H9 (cell line): ENCODE results near the gene OTOL1. TPM values are rescaled to one million over a fixed set of nuclear protein-coding genes. Genes with fewer than 3 reads are reported as not detected.

Source experiments
- DNase-seq: peaks from one replicate; pipeline ENCODE4 v3.0.0-alpha.2; 2017
- H2AFZ ChIP-seq: one replicate; pipeline ENCODE4 v1.6.1; 2013; ENCODE audit warnings: mild to moderate bottlenecking, low read length, control low read depth, moderate library complexity
- H2AK5ac ChIP-seq: 2 replicates; pipeline ENCODE4 v1.6.1; 2013; ENCODE audit warnings: low read length, control low read depth, mixed read lengths; ENCODE audit not compliant: insufficient read length
- H2BK120ac ChIP-seq: one replicate; pipeline ENCODE4 v1.6.1; 2013; ENCODE audit warnings: low read depth, mild to moderate bottlenecking, low read length, control low read depth, inconsistent platforms; ENCODE audit not compliant: poor library complexity, severe bottlenecking
- H2BK12ac ChIP-seq: 2 replicates; pipeline ENCODE4 v1.6.1; 2013; ENCODE audit warnings: low read length, control low read depth, mixed read lengths, low read depth; ENCODE audit not compliant: insufficient read length
- H2BK15ac ChIP-seq: 2 replicates; pipeline ENCODE4 v1.6.1; 2013; ENCODE audit warnings: low read depth, low read length, control low read depth
- H2BK20ac ChIP-seq: one replicate; pipeline ENCODE4 v1.6.1; 2013; ENCODE audit warnings: low read depth, mild to moderate bottlenecking, low read length, control low read depth, inconsistent platforms; ENCODE audit not compliant: poor library complexity, severe bottlenecking
- H2BK5ac ChIP-seq: 2 replicates; pipeline ENCODE4 v1.6.1; 2013; ENCODE audit warnings: low read length, control low read depth, mixed read lengths; ENCODE audit not compliant: insufficient read length
- H3K14ac ChIP-seq: 2 replicates; pipeline ENCODE4 v1.6.1; 2013; ENCODE audit warnings: low read length, control low read depth; ENCODE audit not compliant: insufficient read depth
- H3K18ac ChIP-seq: 2 replicates; pipeline ENCODE4 v1.6.1; 2013; ENCODE audit warnings: low read depth, mild to moderate bottlenecking, mixed read lengths, low read length, control low read depth; ENCODE audit not compliant: insufficient read length
- H3K23ac ChIP-seq: 2 replicates; pipeline ENCODE4 v1.6.1; 2013; ENCODE audit warnings: low read length, control low read depth, mixed read lengths, low read depth; ENCODE audit not compliant: insufficient read length
- H3K23me2 ChIP-seq: 2 replicates; pipeline ENCODE4 v1.6.1; 2013; ENCODE audit warnings: low read depth, mild to moderate bottlenecking, mixed read lengths, low read length, control low read depth; ENCODE audit not compliant: insufficient read length, poor library complexity, severe bottlenecking
- H3K27ac ChIP-seq: 2 replicates; pipeline ENCODE4 v1.5.1; 2013; ENCODE audit warnings: low read length, control low read depth, mixed read lengths, low read depth; ENCODE audit not compliant: insufficient read length
- H3K27me3 ChIP-seq: 2 replicates; pipeline ENCODE4 v1.6.1; 2013; ENCODE audit warnings: low read length, control low read depth, inconsistent platforms; ENCODE audit not compliant: insufficient read depth
- H3K4ac ChIP-seq: 2 replicates; pipeline ENCODE4 v1.6.1; 2013; ENCODE audit warnings: low read depth, mild to moderate bottlenecking, control low read depth, inconsistent platforms, low read length, moderate library complexity
- H3K4me1 ChIP-seq: 2 replicates; pipeline ENCODE4 v1.6.1; 2013; ENCODE audit warnings: low read length, control low read depth, inconsistent platforms; ENCODE audit not compliant: insufficient read depth
- H3K4me2 ChIP-seq: 2 replicates; pipeline ENCODE4 v1.6.1; 2013; ENCODE audit warnings: low read length, control low read depth, mixed read lengths; ENCODE audit not compliant: insufficient read length, insufficient read depth
- H3K56ac ChIP-seq: 2 replicates; pipeline ENCODE4 v1.6.1; 2013; ENCODE audit warnings: low read depth, mild to moderate bottlenecking, mixed read lengths, low read length, control low read depth; ENCODE audit not compliant: insufficient read length
- H3K79me1 ChIP-seq: 2 replicates; pipeline ENCODE4 v1.6.1; 2013; ENCODE audit warnings: low read depth, mild to moderate bottlenecking, moderate library complexity, low read length, control low read depth, inconsistent platforms; ENCODE audit not compliant: insufficient read depth, poor library complexity, severe bottlenecking
- H3K79me2 ChIP-seq: 2 replicates; pipeline ENCODE4 v1.6.1; 2013; ENCODE audit warnings: low read length, control low read depth, inconsistent platforms; ENCODE audit not compliant: insufficient read depth
- H3K9ac ChIP-seq: 2 replicates; pipeline ENCODE4 v1.6.1; 2013; ENCODE audit warnings: low read length, control low read depth, mixed read lengths; ENCODE audit not compliant: insufficient read length; ENCODE audit errors: extremely low read depth
- H3K9me3 ChIP-seq: one replicate; pipeline ENCODE4 v1.6.1; 2013; ENCODE audit warnings: low read depth, low read length, inconsistent platforms; ENCODE audit not compliant: control insufficient read depth
- H3T11ph ChIP-seq: one replicate; pipeline ENCODE4 v1.6.1; 2013; ENCODE audit warnings: mild to moderate bottlenecking, low read length, control low read depth, inconsistent platforms
- H4K20me1 ChIP-seq: one replicate; pipeline ENCODE4 v1.6.1; 2013; ENCODE audit not compliant: control insufficient read depth, insufficient read length, insufficient read depth
- H4K5ac ChIP-seq: 2 replicates; pipeline ENCODE4 v1.6.1; 2013; ENCODE audit warnings: low read depth, mild to moderate bottlenecking, mixed read lengths, low read length, control low read depth; ENCODE audit not compliant: insufficient read length
- H4K8ac ChIP-seq: replicated peaks from 2 replicates; pipeline ENCODE4 v1.6.1; 2013; ENCODE audit warnings: low read length, control low read depth, mixed read lengths, low read depth; ENCODE audit not compliant: insufficient read length
- H4K91ac ChIP-seq: 2 replicates; pipeline ENCODE4 v1.6.1; 2013; ENCODE audit warnings: low read depth, mild to moderate bottlenecking, moderate library complexity, mixed read lengths, low read length, control low read depth; ENCODE audit not compliant: insufficient read length
- H3K27ac Mint-ChIP-seq, 3 experiments: 2 replicates in 2 of 3; 3 replicates in 1 of 3; pipeline ENCODE4 v1.8.0; 2020 to 2021; ENCODE audit warnings: mixed read lengths in 3 of 3, mild to moderate bottlenecking in 1 of 3, moderate library complexity in 1 of 3
- H3K27me3 Mint-ChIP-seq: 2 replicates; pipeline ENCODE4 v1.8.0; 2021; ENCODE audit warnings: low read depth, mild to moderate bottlenecking, moderate library complexity, mixed read lengths
- H3K36me3 Mint-ChIP-seq, 3 experiments: 2 replicates in 2 of 3; 3 replicates in 1 of 3; pipeline ENCODE4 v1.8.0; 2020 to 2021; ENCODE audit warnings: low read depth in 3 of 3, mixed read lengths in 3 of 3; ENCODE audit not compliant: insufficient read depth in 1 of 3
- H3K4me1 Mint-ChIP-seq, 2 experiments: 2 replicates each; pipeline ENCODE4 v1.8.0; 2020; ENCODE audit warnings: mixed read lengths in 2 of 2
- H3K4me3 Mint-ChIP-seq, 2 experiments: 2 replicates in 1 of 2; 3 replicates in 1 of 2; pipeline ENCODE4 v1.8.0; 2020 to 2021; ENCODE audit warnings: mild to moderate bottlenecking in 2 of 2, mixed read lengths in 2 of 2, moderate library complexity in 1 of 2
- H3K9me3 Mint-ChIP-seq, 2 experiments: 2 replicates in 1 of 2; 3 replicates in 1 of 2; pipeline ENCODE4 v1.8.0; 2020; ENCODE audit warnings: mild to moderate bottlenecking in 2 of 2, mixed read lengths in 2 of 2, moderate library complexity in 1 of 2
- WGBS: extraction: QIAGEN DNeasy Blood & Tissue Kit; methylation state at CpG from one replicate; pipeline ENCODE4 v1.1.7; 2013; ENCODE audit warnings: missing lambda C conversion rate, low lambda C conversion rate, mixed read lengths; ENCODE audit not compliant: insufficient read length; ENCODE audit errors: extremely low coverage; 5-methylcytosine and 5-hydroxymethylcytosine counted together
- total RNA-seq: library from RNA; stranded (reverse); gene quantifications from 2 replicates; pipeline ENCODE4 v1.2.1, GENCODE V29; 2021
- TF ChIP-seq, protein P1 (sequence below): fragments of 200-600 bp; sonication (generic); conservative IDR thresholded peaks from 3 replicates; pipeline ENCODE4 v1.8.0; 2021; ENCODE audit warnings: antibody characterized with exemption, mild to moderate bottlenecking

The OTOL1 gene
- total RNA-seq, 1 experiment from 2014 or later, result not detected

DNA sequence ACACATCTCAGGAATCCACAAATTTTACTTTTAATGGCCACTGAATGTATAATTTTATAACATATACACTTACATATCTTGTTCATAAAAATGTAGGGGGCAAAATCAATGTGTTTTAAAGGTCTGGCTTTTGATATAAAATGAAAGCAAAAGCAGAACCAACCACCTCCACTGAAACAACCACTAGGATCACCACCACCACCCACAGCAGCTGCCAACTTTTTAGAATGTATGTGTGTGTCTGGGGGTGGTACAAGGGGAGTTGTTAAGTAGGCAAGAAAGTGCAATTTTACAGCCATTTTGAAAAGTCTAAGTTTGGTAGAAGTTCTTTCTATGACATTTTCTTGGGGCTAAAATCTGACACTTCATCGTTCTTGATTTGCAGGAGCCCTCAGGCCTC is 44.0 kb downstream of the OTOL1 start:
- TF ChIP-seq, protein P1, sequence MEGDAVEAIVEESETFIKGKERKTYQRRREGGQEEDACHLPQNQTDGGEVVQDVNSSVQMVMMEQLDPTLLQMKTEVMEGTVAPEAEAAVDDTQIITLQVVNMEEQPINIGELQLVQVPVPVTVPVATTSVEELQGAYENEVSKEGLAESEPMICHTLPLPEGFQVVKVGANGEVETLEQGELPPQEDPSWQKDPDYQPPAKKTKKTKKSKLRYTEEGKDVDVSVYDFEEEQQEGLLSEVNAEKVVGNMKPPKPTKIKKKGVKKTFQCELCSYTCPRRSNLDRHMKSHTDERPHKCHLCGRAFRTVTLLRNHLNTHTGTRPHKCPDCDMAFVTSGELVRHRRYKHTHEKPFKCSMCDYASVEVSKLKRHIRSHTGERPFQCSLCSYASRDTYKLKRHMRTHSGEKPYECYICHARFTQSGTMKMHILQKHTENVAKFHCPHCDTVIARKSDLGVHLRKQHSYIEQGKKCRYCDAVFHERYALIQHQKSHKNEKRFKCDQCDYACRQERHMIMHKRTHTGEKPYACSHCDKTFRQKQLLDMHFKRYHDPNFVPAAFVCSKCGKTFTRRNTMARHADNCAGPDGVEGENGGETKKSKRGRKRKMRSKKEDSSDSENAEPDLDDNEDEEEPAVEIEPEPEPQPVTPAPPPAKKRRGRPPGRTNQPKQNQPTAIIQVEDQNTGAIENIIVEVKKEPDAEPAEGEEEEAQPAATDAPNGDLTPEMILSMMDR, result no peak
- no peaks in the 10 kb centered on the region for H3K27me3 Mint-ChIP-seq
- Histone ChIP-seq H3K9ac (no peak overlapping the region), H2BK20ac (no peak overlapping the region), H3K27ac (no peak overlapping the region), H3K4me2 (no peak overlapping the region), H3K18ac (no peak overlapping the region), H2BK15ac (no peak overlapping the region), H2AK5ac (no peak overlapping the region), H4K20me1 (no peaks in the 10 kb centered on the region), H3K9me3 (no peaks in the 10 kb centered on the region), H3T11ph (no peak overlapping the region), H2AFZ (no peak overlapping the region), H4K8ac (no peak overlapping the region), H3K14ac (no peak overlapping the region), H3K23ac (no peak overlapping the region), H3K23me2 (no peaks in the 10 kb centered on the region), H2BK120ac (no peak overlapping the region), H3K79me2 (no peaks in the 10 kb centered on the region), H4K91ac (no peak overlapping the region), H3K4ac (no peak overlapping the region), H3K56ac (no peak overlapping the region), H3K27me3 (no peaks in the 10 kb centered on the region), H2BK12ac (no peak overlapping the region), H4K5ac (no peak overlapping the region), H3K4me1 (no peaks in the 10 kb centered on the region), H3K79me1 (no peaks in the 10 kb centered on the region), H2BK5ac (no peak overlapping the region)
- H3K27ac Mint-ChIP-seq, result no peak overlapping the region; a peak in 1 of 7 replicates
- H3K4me3 Mint-ChIP-seq, result no peak overlapping the region
- H3K4me1 Mint-ChIP-seq, result no peaks in the 10 kb centered on the region
- DNase-seq, result no peak
- WGBS, result no CpG with 5 or more reads among the region's 1 CpG
- H3K36me3 Mint-ChIP-seq, result no peaks in the 10 kb centered on the region; a peak in 1 of 7 replicates
- H3K9me3 Mint-ChIP-seq, result peaks cover 0 to 3% of the 10 kb centered on the region in 2 experiments; a peak in 1 of 5 replicates
